Stimulated activated CD8-positive, alpha-beta memory T cell treated with anti-CD3 and anti-CD28 coated beads, Interleukin-15, amount 100 ng/mL, for 24 hours (primary cell): ENCODE results near the gene CTRB1.

Experiments
- DNase-seq: peaks from one replicate; pipeline ENCODE4 v3.0.0-alpha.2; 2020; ENCODE audit warnings: low read depth

Gene CTRB1

GRCh38 chr16:75225678-75226515 lies 7.1 kb downstream of the CTRB1 start:
- DNase-seq = no peak

GRCh38 chr16:75226550-75227360 lies 8.0 kb downstream of the CTRB1 start:
- no peak for DNase-seq

- no peak for DNase-seq
Observed at GRCh38 chr16:75227361-75228142, 8.8 kb downstream of the CTRB1 start.

- no peak for DNase-seq
Observed at GRCh38 chr16:75228143-75228976, 9.6 kb downstream of the CTRB1 start.

GRCh38 chr16:75229172-75230031 lies 10.6 kb downstream of the CTRB1 start:
- DNase-seq = no peak

GRCh38 chr16:75230471-75231110 lies 11.8 kb downstream of the CTRB1 start:
- no peak for DNase-seq

- no peak for DNase-seq
Observed at GRCh38 chr16:75231570-75231969, 12.8 kb downstream of the CTRB1 start.

GRCh38 chr16:75233611-75233938 lies 14.8 kb downstream of the CTRB1 start:
- no peak for DNase-seq

GRCh38 chr16:75234856-75235696 lies 16.3 kb downstream of the CTRB1 start:
- no peak for DNase-seq

GRCh38 chr16:75235721-75236193 lies 17.0 kb downstream of the CTRB1 start:
- no peak for DNase-seq

- no peak for DNase-seq
Observed at GRCh38 chr16:75236232-75236631, 17.4 kb downstream of the CTRB1 start.

- no peak for DNase-seq
Observed at GRCh38 chr16:75236736-75237397, 18.1 kb downstream of the CTRB1 start.

- DNase-seq = no peak
Observed at GRCh38 chr16:75237398-75238131, 18.8 kb downstream of the CTRB1 start.

- DNase-seq = no peak
Observed at GRCh38 chr16:75238132-75238852, 19.5 kb downstream of the CTRB1 start.

- DNase-seq = no peak
Observed at GRCh38 chr16:75238853-75239541, 20.2 kb downstream of the CTRB1 start.

GRCh38 chr16:75239542-75240122 lies 20.8 kb downstream of the CTRB1 start:
- DNase-seq = no peak
